K562 (cell line): ENCODE measurements around the gene LRP1-AS. TPM values are rescaled to one million over a fixed set of nuclear protein-coding genes. Genes with fewer than 3 reads are reported as not detected.

Source experiments
- ATAC-seq: fragments of 200-7000 bp; cut with Tn5 transposase; 3 replicates; pipeline ENCODE4 v1.9.1; 2020; ENCODE audit warnings: moderate library complexity
- BruUV-seq: library from RNA; stranded (reverse); fragments of 400-500 nt; replicated peaks from 2 replicates; lab custom pipeline; 2021; lab: Mats Ljungman, UMichigan
- CTCF ChIA-PET: fragments of 300-600 bp; formaldehyde crosslinking; extraction: SDS; loops from one replicate; lab custom pipeline; 2021; ENCODE audit warnings: low intra/inter-chr PET ratio; lab: Yijun Ruan, JAX
- POLR2A ChIA-PET: fragments of 300-600, 350-650 bp; sonication (Branson Sonifier 250); formaldehyde crosslinking; extraction: SDS; loops from one replicate; lab custom pipeline; 2021; ENCODE audit warnings: antibody characterized with exemption, inconsistent platforms; lab: Yijun Ruan, JAX
- DNase-seq, 4 experiments: peaks; one replicate each; pipeline versions ENCODE4 v3.0.0 to v3.0.0-alpha.2; 2011 to 2018; ENCODE audit warnings: low spot score in 3 of 4, mixed read lengths in 3 of 4; ENCODE audit errors: extremely low read depth in 1 of 4
- FAIRE-seq: peaks from 2 replicates; lab custom pipeline; 2011; peaks lifted over from hg19 to GRCh38; lab: Jason Lieb, UNC
- H2AFZ ChIP-seq: 2 replicates; pipeline ENCODE4 v1.6.0; 2011; ENCODE audit warnings: low read depth, low read length, control low read depth, inconsistent platforms
- H3K27ac ChIP-seq: fragments of 200-600 bp; 3 replicates; pipeline ENCODE4 v1.8.0; 2011; ENCODE audit warnings: low read depth, mild to moderate bottlenecking, control low read depth, inconsistent platforms, low read length, moderate library complexity, mixed read lengths; ENCODE audit errors: extremely low read depth
- H3K27me3 ChIP-seq, 2 experiments: fragments of 300-600 bp in 1 of 2; 2 replicates in 1 of 2; 3 replicates in 1 of 2; pipeline versions ENCODE4 v1.6.0 to v1.8.0; 2011; ENCODE audit warnings: inconsistent platforms in 2 of 2, low read length in 2 of 2, mild to moderate bottlenecking in 1 of 2, mixed read lengths in 1 of 2, moderate library complexity in 1 of 2; ENCODE audit not compliant: control insufficient read depth in 2 of 2, insufficient read depth in 2 of 2
- H3K36me3 ChIP-seq: fragments of 300-600 bp; 3 replicates; pipeline ENCODE4 v1.8.0; 2011; ENCODE audit warnings: mild to moderate bottlenecking, low read length, inconsistent platforms; ENCODE audit not compliant: control insufficient read depth, insufficient read depth
- H3K4me1 ChIP-seq, 2 experiments: fragments of 200-600 bp in 1 of 2; replicated peaks in 1 of 2; 2 replicates in 1 of 2; 3 replicates in 1 of 2; pipeline versions ENCODE4 v1.5.1 to v1.8.0; 2011; ENCODE audit warnings: inconsistent platforms in 2 of 2, low read length in 2 of 2, mild to moderate bottlenecking in 1 of 2, mixed read lengths in 1 of 2, moderate library complexity in 1 of 2; ENCODE audit not compliant: control insufficient read depth in 2 of 2, insufficient read depth in 2 of 2
- H3K4me2 ChIP-seq: 2 replicates; pipeline ENCODE4 v1.6.1; 2011; ENCODE audit warnings: low read length, control low read depth, inconsistent platforms, mixed read lengths; ENCODE audit not compliant: insufficient read depth
- H3K4me3 ChIP-seq: fragments of 200-600 bp; sonication (generic), shearing (Covaris generic); 2 replicates; pipeline ENCODE4 v1.5.1; 2016; ENCODE audit warnings: control low read depth, inconsistent platforms
- H3K79me2 ChIP-seq: fragments of 200-600 bp; 3 replicates; pipeline ENCODE4 v1.8.0; 2011; ENCODE audit warnings: low read length, inconsistent platforms; ENCODE audit not compliant: control insufficient read depth, insufficient read depth
- H3K9ac ChIP-seq, 2 experiments: 2 replicates each; pipeline versions ENCODE4 v1.6.0 to v1.6.1; 2011; ENCODE audit warnings: low read depth in 2 of 2, low read length in 2 of 2, control low read depth in 1 of 2, inconsistent platforms in 1 of 2, mild to moderate bottlenecking in 1 of 2, mixed read lengths in 1 of 2; ENCODE audit not compliant: insufficient read depth in 1 of 2
- H3K9me1 ChIP-seq: one replicate; pipeline ENCODE4 v1.6.0; 2011; ENCODE audit warnings: inconsistent platforms, mild to moderate bottlenecking, low read length, moderate library complexity; ENCODE audit not compliant: control insufficient read depth, insufficient read depth
- H3K9me3 ChIP-seq: replicated peaks from 2 replicates; pipeline ENCODE4 v1.5.1; 2011; ENCODE audit warnings: low read depth, low read length, inconsistent platforms; ENCODE audit not compliant: control insufficient read depth, insufficient read depth
- H4K20me1 ChIP-seq: replicated peaks from 2 replicates; pipeline ENCODE4 v1.6.1; 2011; ENCODE audit warnings: low read length, inconsistent platforms, mixed read lengths; ENCODE audit not compliant: control insufficient read depth, insufficient read depth
- CREB5 ChIP-seq: fragments of 250-450 bp; sonication (Bioruptor Pico); IDR thresholded peaks from 2 replicates; pipeline ENCODE4 v1.5.0; 2020; ENCODE audit warnings: mild to moderate bottlenecking
- EHMT2 ChIP-seq: fragments of 450-650 bp; IDR thresholded peaks from 2 replicates; pipeline ENCODE4 v1.6.1; 2018; ENCODE audit warnings: antibody characterized with exemption
- GTF2F1 ChIP-seq: IDR thresholded peaks from 2 replicates; pipeline ENCODE4 v1.6.1; 2011; ENCODE audit warnings: low read depth, low read length, improper control_type of control experiment
- HNRNPH1 ChIP-seq: fragments of 200-400 bp; formaldehyde crosslinking; optimal IDR thresholded peaks from 2 replicates; pipeline ENCODE3; 2017; ENCODE audit warnings: low read depth, mild to moderate bottlenecking, low read length, moderate library complexity
- NCOR1 ChIP-seq: fragments of 450-650 bp; IDR thresholded peaks from 2 replicates; pipeline ENCODE4 v1.6.1; 2016; ENCODE audit warnings: mild to moderate bottlenecking, moderate library complexity
- NFIC ChIP-seq: fragments of 450-650 bp; IDR thresholded peaks from 2 replicates; pipeline ENCODE4 v1.6.1; 2017; ENCODE audit warnings: mild to moderate bottlenecking, inconsistent platforms
- NR2C2 ChIP-seq, 2 experiments: fragments of 200-800 bp in 1 of 2; sonication (Bioruptor generic) in 1 of 2; sonication (generic) in 1 of 2; formaldehyde crosslinking in 1 of 2; IDR thresholded peaks; 2 replicates each; pipeline versions ENCODE4 v1.6.1 to v1.8.0; 2016 to 2022; ENCODE audit warnings: mild to moderate bottlenecking in 1 of 2, missing compliant biosample characterization in 1 of 2, missing genetic modification characterization in 1 of 2, missing genetic modification reagents in 1 of 2
- PHB ChIP-seq: fragments of 250-450 bp; sonication (Bioruptor Pico); IDR thresholded peaks from 2 replicates; pipeline ENCODE4 v1.5.0; 2021
- PHB2 ChIP-seq: fragments of 450-650 bp; IDR thresholded peaks from 2 replicates; pipeline ENCODE4 v1.6.1; 2017; ENCODE audit warnings: low read depth
- SIN3A ChIP-seq, 2 experiments: fragments of 150-350 bp in 1 of 2; IDR thresholded peaks; 2 replicates each; pipeline ENCODE4 v1.6.1; 2011 to 2016; ENCODE audit warnings: borderline replicate concordance in 2 of 2, low read depth in 2 of 2, low read length in 2 of 2, mild to moderate bottlenecking in 2 of 2, moderate library complexity in 2 of 2; ENCODE audit not compliant: control insufficient read depth in 1 of 2
- STAT6 ChIP-seq: sonication (generic); formaldehyde crosslinking; IDR thresholded peaks from 2 replicates; pipeline ENCODE4 v1.8.1; 2023; ENCODE audit warnings: mild to moderate bottlenecking, missing genetic modification reagents
- TCF3 ChIP-seq: sonication (generic); formaldehyde crosslinking; IDR thresholded peaks from 2 replicates; pipeline ENCODE4 v1.4.0; 2020; ENCODE audit warnings: mild to moderate bottlenecking, missing genetic modification reagents
- TFAM ChIP-seq: fragments of 250-450 bp; sonication (Bioruptor Pico); conservative IDR thresholded peaks from 2 replicates; pipeline ENCODE4 v1.5.0; 2021; ENCODE audit warnings: mild to moderate bottlenecking, moderate library complexity
- XRCC3 ChIP-seq: fragments of 450-650 bp; IDR thresholded peaks from 2 replicates; pipeline ENCODE4 v1.6.1; 2017; ENCODE audit warnings: mild to moderate bottlenecking, moderate library complexity
- ZNF146 ChIP-seq: IDR thresholded peaks from one replicate; pipeline ENCODE4 v1.6.1; 2018; ENCODE audit warnings: missing compliant biosample characterization; ENCODE audit not compliant: unreplicated experiment
- ZNF277 ChIP-seq: fragments of 250-450 bp; sonication (Bioruptor Pico); IDR thresholded peaks from 2 replicates; pipeline ENCODE4 v1.8.0; 2022; ENCODE audit warnings: inconsistent platforms, mild to moderate bottlenecking, moderate library complexity, borderline replicate concordance
- WGBS: fragments of 100-300 bp; shearing (Covaris generic); methylation state at CpG from one replicate; pipeline ENCODE4 v1.1.6; 2016; ENCODE audit warnings: low coverage, mixed read lengths; ENCODE audit not compliant: insufficient coverage; ENCODE audit errors: missing lambda C conversion rate; 5-methylcytosine and 5-hydroxymethylcytosine counted together
- in situ Hi-C: fragments of 300-500 bp; cut with MboI; formaldehyde crosslinking; loops from 4 replicates; pipeline ENCODE4 v1.15.0; 2018; ENCODE audit warnings: inconsistent platforms, mixed read lengths
- intact Hi-C: fragments of 100-400 bp; cut with micrococcal nuclease; formaldehyde crosslinking; loops from 2 replicates; pipeline ENCODE4 v1.14.2; 2022
- polyA plus RNA-seq, 8 experiments: library from polyadenylated mRNA; depleted of rRNA in 4 of 8; stranded (reverse) in 5 of 8; unstranded in 3 of 8; fragments of >200 nt; fragmentation: Nextera tagmentation in 2 of 8; fragmentation: Illumina TruSeq in 1 of 8; extraction: Ambion mirVana in 2 of 8; extraction: Trizol in 1 of 8; gene quantifications; 2 replicates each; pipeline versions ENCODE4 v1.2.1 to v1.2.3, GENCODE V29; 2011 to 2014; ENCODE audit warnings: inconsistent platforms in 1 of 8, missing spikeins in 1 of 8
- total RNA-seq, 7 experiments: library from RNA; depleted of rRNA in 6 of 7; stranded (reverse); fragments of >200 nt in 6 of 7; fragmentation: Illumina TruSeq in 2 of 7; extraction: Trizol in 2 of 7; gene quantifications; 2 replicates each; pipeline versions ENCODE4 v1.2.1 to v1.2.3, GENCODE V29; 2011 to 2021; ENCODE audit warnings: low replicate concordance in 1 of 7

LRP1-AS gene
- total and polyA plus RNA-seq, 9 of the 15 experiments (the other 6 are each of a cell fraction or from before 2014, with no cell fraction given): not detected

- Histone ChIP-seq H3K9ac (peak overlapping the region in 1 of 2 experiments; percentile 23; a peak in 1 of 4 replicates), H3K36me3 (no peaks in the 10 kb centered on the region), H3K4me1 (peaks cover 12 to 57% of the 10 kb centered on the region in 2 experiments; a peak in 4 of 5 replicates), H3K9me1 (no peaks in the 10 kb centered on the region), H3K27me3 (peaks cover 11 to 55% of the 10 kb centered on the region in 2 experiments; a peak in 4 of 5 replicates), H3K4me3 (no peak overlapping the region), H3K79me2 (no peaks in the 10 kb centered on the region), H4K20me1 (peaks cover 11% of the 10 kb centered on the region), H3K9me3 (no peaks in the 10 kb centered on the region), H2AFZ (peak overlapping the region; percentile 13; the same call in 1 of the 2 replicates), H3K4me2 (peak overlapping the region; percentile 23; the same call in 1 of the 2 replicates), H3K27ac (no peak overlapping the region)
- peak; percentile 88 for ATAC-seq
- CTCF ChIA-PET: interaction anchor here (0.6 to 3.6 kb wide), 5 partner anchors 48 to 168 kb away, joined by 3 to 18 read pairs (median 4); no protein-coding TSS in a partner anchor
- in situ Hi-C loops: loop anchor here (5.0 kb wide), 3 partner anchors 53 to 158 kb away; partner anchors contain the start of gene TAC3
- intact Hi-C loops: loop anchor here (1.0 kb wide), 1 partner anchor 51 kb away; no protein-coding TSS in a partner anchor
- no TSS peak for BruUV-seq
- FAIRE-seq: peak; percentile 92
- peak; percentile 82 to 88 (median 86) for DNase-seq
- POLR2A ChIA-PET: interaction anchor here (0.5 to 1.4 kb wide), 8 partner anchors 9 to 167 kb away, joined by 3 to 5 read pairs (median 3); partner anchors contain the start of gene LRP1
- 26% methylated on average over 29 of the region's 29 CpGs for WGBS
- no peak for TF ChIP-seq PHB2
- no peak for TF ChIP-seq ZNF146 (CRISPR knock-in tag)
- peak; percentile 31; the same call in 1 of the 2 replicates for TF ChIP-seq STAT6 (CRISPR knock-in tag)
- no peak for TF ChIP-seq TCF3
- no peak for TF ChIP-seq CREB5
- TF ChIP-seq TFAM (CRISPR knock-in tag): no peak
- TF ChIP-seq GTF2F1: no peak
- no peak for TF ChIP-seq SIN3A (IDR thresholded peaks at IDR 0.05; ENCODE audit: borderline replicate concordance in 2 of 2, control insufficient read depth in 1 of 2, low read depth in 2 of 2, low read length in 2 of 2)
- TF ChIP-seq ZNF277 (CRISPR knock-in tag): no peak
- no peak for TF ChIP-seq NR2C2 (CRISPR knock-in tag; IDR thresholded peaks at IDR 0.05)
- TF ChIP-seq NR2C2 (tag; IDR thresholded peaks at IDR 0.05): no peak
- TF ChIP-seq XRCC3: no peak
- no peak for TF ChIP-seq NCOR1
- peak; percentile 64 for TF ChIP-seq NFIC
- no peak for TF ChIP-seq HNRNPH1
- TF ChIP-seq PHB (CRISPR knock-in tag): no peak
- no peak for TF ChIP-seq EHMT2
Observed at GRCh38 chr12:57175428-57176138, 28.2 kb upstream of the LRP1-AS start.
